ENCODE measurements around the gene TMEM259.

TMEM259 gene

DNA sequence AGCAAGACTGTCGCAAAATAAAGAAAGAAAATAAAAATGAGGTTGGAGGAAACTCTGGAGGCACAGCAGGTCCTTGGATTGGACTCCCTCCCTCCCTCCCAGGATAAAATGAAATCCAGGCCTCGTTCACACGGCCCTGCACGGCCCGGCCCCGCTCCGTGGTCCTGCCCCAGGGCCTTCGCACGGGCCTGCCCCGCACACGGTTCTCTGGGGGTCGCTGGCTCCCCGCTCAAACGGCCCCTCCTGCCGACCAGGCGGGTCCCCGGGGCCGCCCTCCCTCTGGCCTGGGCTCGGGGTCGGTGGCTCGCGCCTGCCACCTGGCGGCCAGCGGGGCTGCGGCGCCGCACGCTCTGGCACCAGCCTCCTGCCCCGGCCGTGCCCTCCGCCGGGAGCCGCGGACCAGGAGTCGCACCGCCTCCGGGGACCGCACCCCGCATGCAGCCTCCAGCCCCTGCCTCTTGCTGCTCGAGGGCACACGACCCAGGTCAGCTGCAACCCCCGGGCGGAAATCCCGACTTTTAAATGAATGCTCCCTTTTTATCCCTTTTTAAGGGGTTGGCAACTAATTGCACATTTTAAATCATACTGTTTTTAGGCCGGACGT lies 38.3 kb downstream of the TMEM259 start:
- DNase-seq = peak; percentile 41

DNA sequence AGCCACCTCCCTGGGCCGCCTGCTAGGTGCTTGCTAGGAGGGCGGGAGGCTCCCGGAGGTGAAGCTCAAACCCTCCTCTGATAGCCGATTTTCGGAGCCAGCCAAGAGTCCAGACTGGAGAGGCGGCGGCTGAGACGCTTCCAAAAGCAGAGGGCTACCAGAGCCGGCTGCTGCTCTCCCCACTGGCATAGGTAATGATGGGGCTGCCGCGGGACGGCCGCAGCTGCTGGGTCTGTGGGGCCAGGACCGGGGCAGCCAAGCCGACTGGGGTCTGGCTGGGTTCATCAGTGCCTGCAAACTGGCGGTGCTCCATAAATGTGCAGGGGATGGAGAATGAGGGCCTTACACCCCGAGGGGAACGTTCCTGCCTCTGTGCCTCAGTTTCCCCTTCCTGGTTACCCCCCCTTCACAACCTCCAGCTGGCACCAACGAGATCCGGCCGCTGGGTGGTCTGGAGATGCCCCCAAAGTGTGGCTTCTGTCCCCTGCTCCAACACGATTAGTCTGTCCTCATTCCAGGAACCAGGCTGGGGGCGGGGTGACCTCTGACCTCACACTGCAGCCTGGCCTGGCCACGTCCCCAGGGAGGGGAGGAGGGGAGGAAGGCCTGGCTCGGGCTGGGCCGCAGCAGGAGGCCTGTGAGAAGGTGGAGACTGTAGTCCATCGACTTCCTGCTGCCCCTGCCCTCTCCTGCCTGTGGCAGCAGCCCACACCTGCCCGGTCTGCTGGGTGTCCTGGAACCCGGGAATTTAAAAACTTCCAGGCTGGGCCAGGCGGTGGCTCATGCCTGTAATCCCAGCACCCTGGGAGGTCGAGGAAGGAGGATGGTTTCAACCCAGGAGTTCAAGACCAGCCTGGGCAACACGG lies 40.6 kb downstream of the TMEM259 start:
- DNase-seq = no peak

GRCh38 chr19:979318-979741 lies 41.6 kb downstream of the TMEM259 start:
- DNase-seq = no peak

- DNase-seq = no peak
These were observed 43.9 kb downstream of the TMEM259 start for GRCh38 chr19:977058-977464.

- DNase-seq = no peak
These were observed 44.4 kb downstream of the TMEM259 start for GRCh38 chr19:976476-976875.

GRCh38 chr19:974564-975257 lies 46.2 kb downstream of the TMEM259 start:
- DNase-seq = no peak

DNA sequence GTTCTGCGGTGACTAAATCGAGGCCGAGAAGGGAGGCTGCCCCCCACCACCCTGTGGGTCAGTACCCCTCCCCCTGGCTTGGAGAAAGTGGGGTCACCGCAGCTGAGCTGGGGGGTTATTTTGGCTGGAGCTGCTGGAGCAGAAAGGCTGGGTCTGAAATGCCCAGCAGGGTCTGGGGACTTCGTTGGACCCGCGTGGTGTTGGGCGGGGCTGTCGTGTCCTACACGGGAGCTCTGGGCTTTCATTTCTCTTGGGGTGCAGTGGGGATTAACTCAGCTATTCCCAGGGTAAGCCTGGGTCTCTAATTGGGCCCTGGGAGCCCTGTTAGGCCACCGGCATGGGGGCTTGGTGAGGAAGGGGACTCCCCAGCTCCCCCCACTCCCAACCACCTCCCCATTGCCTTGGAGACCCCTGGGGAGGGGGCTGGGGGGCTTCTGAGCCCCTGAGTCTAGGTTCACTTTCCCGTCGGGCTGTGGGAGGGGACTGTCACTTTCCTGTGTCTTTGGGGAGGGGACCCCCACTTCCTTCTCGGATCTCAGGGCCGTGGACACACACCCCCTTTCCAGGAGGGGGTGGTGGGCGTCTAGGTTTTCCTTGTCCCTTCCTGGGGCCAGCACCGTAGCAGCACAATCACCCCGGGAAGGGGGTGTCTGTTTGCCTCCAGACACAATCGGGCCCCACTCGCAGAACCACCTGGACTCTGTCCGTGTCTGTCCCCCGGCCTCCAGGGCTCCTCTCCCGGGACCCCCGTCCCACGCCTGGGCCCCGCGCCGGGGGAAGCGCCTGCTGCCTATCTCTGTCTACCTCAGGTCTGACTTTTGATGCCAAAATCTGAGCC lies 47.0 kb downstream of the TMEM259 start:
- no peak for DNase-seq

GRCh38 chr19:972281-972680 lies 48.6 kb downstream of the TMEM259 start:
- DNase-seq = no peak

- no peak for DNase-seq
These were observed 49.1 kb downstream of the TMEM259 start for GRCh38 chr19:971795-972194.

- no peak for DNase-seq
These were observed 50.2 kb downstream of the TMEM259 start for GRCh38 chr19:970695-971094.

- no peak for DNase-seq
These were observed 54.3 kb downstream of the TMEM259 start for GRCh38 chr19:966485-967088.

DNA sequence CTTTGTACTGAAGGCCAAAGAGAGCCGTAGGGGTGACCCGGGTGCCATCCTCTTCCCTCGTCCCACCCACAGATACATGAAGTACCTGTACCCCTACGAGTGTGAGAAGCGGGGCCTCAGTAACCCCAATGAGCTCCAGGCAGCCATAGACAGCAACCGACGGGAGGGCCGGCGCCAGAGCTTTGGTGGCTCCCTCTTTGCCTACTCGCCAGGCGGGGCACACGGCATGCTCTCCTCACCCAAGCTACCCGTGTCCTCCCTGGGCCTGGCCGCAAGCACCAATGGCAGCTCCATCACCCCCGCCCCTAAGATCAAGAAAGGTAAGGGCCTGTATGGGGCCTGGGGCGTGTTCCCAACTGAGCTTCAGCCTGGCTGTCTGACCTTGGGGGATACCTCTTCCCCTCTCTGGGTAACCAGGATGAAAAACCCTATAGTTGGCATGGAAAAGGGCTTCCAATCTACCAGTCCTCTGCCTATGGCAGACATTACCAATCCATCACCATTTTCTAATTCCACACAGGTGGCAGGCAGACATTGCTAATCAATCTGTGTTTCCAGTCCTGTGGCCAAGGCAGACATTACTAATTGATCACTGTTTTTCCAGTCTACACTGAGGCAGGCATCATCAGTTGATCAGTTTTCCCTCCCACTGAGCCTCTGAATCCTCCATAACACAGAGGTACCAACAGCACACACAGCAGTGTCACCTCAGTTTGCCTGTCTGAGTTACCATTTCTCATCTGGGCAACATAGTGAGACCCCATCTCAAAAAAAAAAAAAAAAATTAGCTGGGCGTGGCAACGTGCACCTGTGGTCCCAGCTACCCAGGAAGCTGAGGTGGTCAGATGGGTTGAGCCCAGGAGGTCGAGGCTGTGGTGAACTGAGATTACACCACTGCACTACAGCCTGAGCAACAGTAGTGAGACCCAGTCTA lies 55.9 kb downstream of the TMEM259 start:
- DNase-seq = no peak

- DNase-seq = no peak
These were observed 56.8 kb downstream of the TMEM259 start for GRCh38 chr19:964116-964520.

DNA sequence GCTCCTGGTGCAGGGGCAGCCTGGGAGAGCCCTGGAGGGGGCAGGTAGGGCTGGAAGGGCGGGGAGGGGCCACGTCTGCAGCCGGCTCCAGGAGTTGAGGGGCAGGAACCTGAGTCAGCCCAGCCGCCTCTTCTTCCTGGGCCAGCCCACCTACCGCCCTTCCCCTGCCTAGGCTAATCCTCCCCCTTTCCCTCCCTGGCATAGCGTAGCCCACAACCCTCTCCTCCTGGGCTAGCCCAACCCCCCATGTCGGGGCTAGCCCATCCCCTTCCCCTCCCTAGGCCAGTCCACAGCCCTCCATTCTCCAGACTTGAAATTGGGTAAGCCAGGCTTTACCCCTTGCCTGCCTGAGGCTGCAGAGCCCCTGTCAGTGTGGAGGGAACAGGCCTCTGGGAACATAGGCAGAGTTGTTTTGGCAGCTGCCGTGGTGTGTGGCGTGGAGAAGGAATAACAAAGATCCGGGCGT lies 57.4 kb downstream of the TMEM259 start:
- DNase-seq = no peak

DNA sequence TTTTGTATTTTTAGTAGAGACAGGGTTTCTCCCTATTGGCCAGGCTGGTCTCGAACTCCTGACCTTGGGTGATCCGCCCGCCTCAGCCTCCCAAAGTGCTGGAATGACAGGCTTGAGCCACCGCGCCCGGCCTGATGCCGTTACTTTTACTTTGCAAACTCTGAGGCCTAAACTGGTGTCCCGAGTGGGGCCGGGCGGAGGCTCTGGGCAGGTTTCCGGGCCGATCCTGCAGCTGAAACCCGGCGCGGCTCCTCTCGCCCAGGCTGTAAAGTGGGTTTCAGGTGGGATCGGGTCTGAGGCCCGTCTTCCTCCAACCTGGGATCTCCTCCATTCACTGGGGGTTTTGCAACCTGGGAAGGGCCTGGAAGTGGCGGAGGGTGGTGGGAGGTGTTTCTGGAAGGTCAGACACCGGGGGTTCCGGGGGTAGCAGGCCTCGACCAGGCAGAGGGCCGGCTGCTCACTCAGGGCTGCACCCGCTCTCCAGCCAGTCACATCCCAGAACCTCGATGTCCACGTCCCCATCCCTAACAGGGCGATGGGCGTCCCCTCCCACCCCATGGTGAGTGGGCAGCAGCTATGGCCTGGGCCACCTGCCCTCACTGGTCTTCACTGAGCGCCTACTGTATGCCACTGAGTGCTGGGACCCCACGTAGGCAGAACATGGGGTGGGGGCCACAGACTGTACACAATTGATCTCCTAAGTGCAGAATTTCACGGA lies 58.1 kb downstream of the TMEM259 start:
- no peak for DNase-seq

DNA sequence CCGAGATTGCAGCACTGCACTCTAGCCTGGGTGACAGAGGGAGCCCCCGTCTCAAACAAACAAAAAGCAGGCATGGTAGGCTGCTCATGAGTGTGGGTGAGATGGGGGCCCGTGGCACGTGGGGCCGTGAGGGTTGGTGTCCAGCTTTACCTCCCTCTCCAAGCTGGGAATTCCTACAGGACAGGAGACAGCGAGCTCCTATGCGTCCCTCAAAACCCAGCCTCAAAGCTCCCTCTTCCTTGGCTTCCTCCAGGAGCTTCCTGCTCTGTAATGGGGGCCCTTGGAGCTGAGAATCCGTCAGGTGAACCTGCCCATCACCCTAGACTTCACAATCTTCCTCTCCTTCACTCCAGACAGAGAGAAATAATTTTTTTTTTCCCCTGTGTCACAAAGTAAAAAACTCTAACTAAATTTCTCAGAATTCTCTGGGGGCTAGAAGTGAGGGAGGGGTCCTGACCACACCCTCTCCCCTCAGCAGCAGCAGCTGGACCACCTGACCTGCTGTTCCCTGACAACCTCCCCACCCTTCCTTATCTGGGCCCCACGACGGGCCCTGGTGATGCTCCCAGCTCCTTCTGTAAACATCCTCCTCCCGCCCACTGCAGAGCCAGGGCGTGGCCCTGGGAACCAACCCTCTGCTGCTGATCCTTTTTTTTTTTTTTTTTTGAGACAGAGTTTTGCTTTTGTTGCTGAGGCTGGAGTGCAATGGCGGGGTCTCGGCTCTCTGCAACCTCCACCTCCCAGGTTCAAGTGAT lies 58.9 kb downstream of the TMEM259 start:
- no peak for DNase-seq

- DNase-seq = no peak
These were observed 60.4 kb downstream of the TMEM259 start for GRCh38 chr19:960601-960938.

GRCh38 chr19:960020-960419 lies 60.9 kb downstream of the TMEM259 start:
- no peak for DNase-seq
